Upper lobe of left lung (tissue), 6 donors: ENCODE measurements around the gene SYT6. TPM values are rescaled to one million over a fixed set of nuclear protein-coding genes. Genes with fewer than 3 reads are reported as not detected.

Experiments
- ATAC-seq, 2 donors: fragments of 200-7000 bp; cut with Tn5 transposase; one replicate each; pipeline ENCODE4 v1.9.1; 2022; ENCODE audit warnings: mild to moderate bottlenecking in 2 of 2, moderate library complexity in 2 of 2; ENCODE audit not compliant: low FRiP score in 2 of 2
- DNase-seq, 2 donors: peaks; one replicate each; pipeline ENCODE4 v3.0.0-alpha.2; 2019 to 2020
- H3K27ac ChIP-seq, 4 donors: fragments of 200-600 bp; sonication (generic); one replicate each; pipeline ENCODE4 v1.5.1; 2016 to 2019
- H3K27me3 ChIP-seq, 4 donors: fragments of 200-600 bp; sonication (generic); one replicate each; pipeline ENCODE4 v1.5.1; 2017 to 2019
- H3K36me3 ChIP-seq, 4 donors: fragments of 200-600 bp; sonication (generic); one replicate each; pipeline ENCODE4 v1.5.1; 2016 to 2019
- H3K4me1 ChIP-seq, 4 donors: fragments of 200-600 bp; sonication (generic); one replicate each; pipeline ENCODE4 v1.5.1; 2018 to 2019
- H3K4me3 ChIP-seq, 4 donors: fragments of 200-600 bp; sonication (generic); one replicate each; pipeline ENCODE4 v1.5.1; 2017 to 2019; ENCODE audit warnings: mild to moderate bottlenecking in 2 of 4, moderate library complexity in 1 of 4
- H3K9me3 ChIP-seq, 4 donors: fragments of 200-600 bp; sonication (generic); one replicate each; pipeline ENCODE4 v1.5.1; 2018 to 2019
- CTCF ChIP-seq, 6 experiments: fragments of 450-650 bp in 4 of 6; fragments of 200-600 bp in 2 of 6; sonication (generic) in 2 of 6; IDR thresholded peaks; one replicate each; pipeline ENCODE4 v1.5.1; 2016 to 2019; ENCODE audit warnings: antibody characterized with exemption in 6 of 6
- EP300 ChIP-seq, 4 donors: sonication (generic); formaldehyde crosslinking; IDR thresholded peaks; one replicate each; pipeline ENCODE4 v1.5.1; 2017; ENCODE audit warnings: antibody characterized with exemption in 4 of 4, control low read depth in 2 of 4
- POLR2A ChIP-seq, 4 donors: fragments of 450-650 bp; IDR thresholded peaks; one replicate each; pipeline ENCODE4 v1.5.1; 2016 to 2017; ENCODE audit warnings: antibody characterized with exemption in 4 of 4, mild to moderate bottlenecking in 2 of 4
- POLR2AphosphoS5 ChIP-seq, 2 donors: sonication (generic); formaldehyde crosslinking; IDR thresholded peaks; one replicate each; pipeline ENCODE4 v1.5.1; 2017; ENCODE audit warnings: antibody characterized with exemption in 2 of 2
- whole genome bisulfite sequencing, 2 donors: methylation state at CpG; one replicate each; pipeline ENCODE4 v1.1.5; 2017 to 2018; 5-methylcytosine and 5-hydroxymethylcytosine counted together
- total RNA-seq, 6 donors: library from RNA; depleted of rRNA in 4 of 6; stranded (reverse); fragments of >200 nt in 4 of 6; gene quantifications; one replicate each; pipeline versions ENCODE4 v1.1.0 to v1.2.1, GENCODE V29; 2016 to 2021
- donor health status: DM: no; HTN: no; CAD: no; lungs with moderate emphysema.
- donor health status: DM: no; HTN: yes; CAD: no; lungs with severe emphysema.

Gene SYT6
- total RNA-seq, 6 donors from 2014 or later: 0.07 TPM; not detected in 5

GRCh38 chr1:114145504-114146151, 8.0 kb downstream of the SYT6 start:
- no peak for ATAC-seq
- Histone ChIP-seq H3K27me3 (no peaks in the 10 kb centered on the region), H3K9me3 (no peaks in the 10 kb centered on the region), H3K36me3 (no peaks in the 10 kb centered on the region), H3K4me1 (no peaks in the 10 kb centered on the region), H3K27ac (no peak overlapping the region), H3K4me3 (no peak overlapping the region)
- no peak for DNase-seq
- no peak for TF ChIP-seq POLR2AphosphoS5 (IDR thresholded peaks at IDR 0.05)
- no peak for TF ChIP-seq POLR2A (IDR thresholded peaks at IDR 0.05)
- TF ChIP-seq EP300 (IDR thresholded peaks at IDR 0.05): no peak
- no peak for TF ChIP-seq CTCF (IDR thresholded peaks at IDR 0.05)
- 86% methylated on average over 2 of the region's 2 CpGs for WGBS, 2 donors

GRCh38 chr1:114144016-114144415, 9.7 kb downstream of the SYT6 start:
- H3K9me3 ChIP-seq: no peaks in the 10 kb centered on the region
- no peak for ATAC-seq
- no peak overlapping the region for H3K4me3 ChIP-seq
- no peak for DNase-seq
- no peak overlapping the region for H3K27ac ChIP-seq
- H3K4me1 ChIP-seq: no peaks in the 10 kb centered on the region
- no peak for TF ChIP-seq POLR2A (IDR thresholded peaks at IDR 0.05)
- no peak for TF ChIP-seq POLR2AphosphoS5 (IDR thresholded peaks at IDR 0.05)
- no peak for TF ChIP-seq CTCF (IDR thresholded peaks at IDR 0.05)
- TF ChIP-seq EP300 (IDR thresholded peaks at IDR 0.05): no peak
- WGBS, 2 donors: 85 to 87% methylated on average over 2 of the region's 2 CpGs
- no peaks in the 10 kb centered on the region for H3K36me3 ChIP-seq
- no peaks in the 10 kb centered on the region for H3K27me3 ChIP-seq

- WGBS, 2 donors: 92 to 98% methylated on average over 9 of the region's 10 CpGs
- Histone ChIP-seq H3K36me3 (no peaks in the 10 kb centered on the region), H3K27me3 (no peaks in the 10 kb centered on the region), H3K9me3 (no peaks in the 10 kb centered on the region), H3K4me1 (no peaks in the 10 kb centered on the region), H3K4me3 (no peak overlapping the region), H3K27ac (no peak overlapping the region)
- DNase-seq (no peak), ATAC-seq (no peak)
- no peak for TF ChIP-seq EP300 (IDR thresholded peaks at IDR 0.05)
- no peak for TF ChIP-seq POLR2A (IDR thresholded peaks at IDR 0.05)
- TF ChIP-seq POLR2AphosphoS5 (IDR thresholded peaks at IDR 0.05): no peak
- no peak for TF ChIP-seq CTCF (IDR thresholded peaks at IDR 0.05)
Observed at GRCh38 chr1:114139540-114139939, 14.1 kb downstream of the SYT6 start.

GRCh38 chr1:114137497-114137896, 16.2 kb downstream of the SYT6 start:
- H3K27ac ChIP-seq: no peak overlapping the region
- ATAC-seq (no peak), DNase-seq (no peak)
- no peaks in the 10 kb centered on the region for H3K4me1 ChIP-seq
- WGBS, 2 donors: 98% methylated on average over 11 to 15 of the region's 15 CpGs
- H3K36me3 ChIP-seq: no peaks in the 10 kb centered on the region
- no peaks in the 10 kb centered on the region for H3K27me3 ChIP-seq
- no peak overlapping the region for H3K4me3 ChIP-seq
- H3K9me3 ChIP-seq: no peaks in the 10 kb centered on the region
- TF ChIP-seq POLR2A (IDR thresholded peaks at IDR 0.05) (no peak), EP300 (IDR thresholded peaks at IDR 0.05) (no peak), POLR2AphosphoS5 (IDR thresholded peaks at IDR 0.05) (no peak), CTCF (IDR thresholded peaks at IDR 0.05) (no peak)

- H3K36me3 ChIP-seq: no peaks in the 10 kb centered on the region
- ATAC-seq (no peak), DNase-seq (no peak)
- TF ChIP-seq POLR2AphosphoS5 (IDR thresholded peaks at IDR 0.05): no peak
- no peak for TF ChIP-seq POLR2A (IDR thresholded peaks at IDR 0.05)
- no peak for TF ChIP-seq EP300 (IDR thresholded peaks at IDR 0.05)
- TF ChIP-seq CTCF (IDR thresholded peaks at IDR 0.05): no peak
- no peaks in the 10 kb centered on the region for H3K4me1 ChIP-seq
- H3K27me3 ChIP-seq: no peaks in the 10 kb centered on the region
- H3K27ac ChIP-seq: no peak overlapping the region
- no peaks in the 10 kb centered on the region for H3K9me3 ChIP-seq
- 72% methylated on average over 7 of the region's 7 CpGs; no CpG with 5 or more reads in 1 of the 2 donors for WGBS, 2 donors
- H3K4me3 ChIP-seq: no peak overlapping the region
Observed at GRCh38 chr1:114135786-114136185, 17.9 kb downstream of the SYT6 start.
